HG03378 (cell line): ENCODE results near the gene TIFAB.

ENCODE experiments used
- ATAC-seq: cut with Tn5 transposase; IDR thresholded peaks from one replicate; pipeline ENCODE4 v1.9.1; 2021; ENCODE audit warnings: mild to moderate bottlenecking, moderate library complexity; ENCODE audit not compliant: unreplicated experiment

TIFAB gene

DNA sequence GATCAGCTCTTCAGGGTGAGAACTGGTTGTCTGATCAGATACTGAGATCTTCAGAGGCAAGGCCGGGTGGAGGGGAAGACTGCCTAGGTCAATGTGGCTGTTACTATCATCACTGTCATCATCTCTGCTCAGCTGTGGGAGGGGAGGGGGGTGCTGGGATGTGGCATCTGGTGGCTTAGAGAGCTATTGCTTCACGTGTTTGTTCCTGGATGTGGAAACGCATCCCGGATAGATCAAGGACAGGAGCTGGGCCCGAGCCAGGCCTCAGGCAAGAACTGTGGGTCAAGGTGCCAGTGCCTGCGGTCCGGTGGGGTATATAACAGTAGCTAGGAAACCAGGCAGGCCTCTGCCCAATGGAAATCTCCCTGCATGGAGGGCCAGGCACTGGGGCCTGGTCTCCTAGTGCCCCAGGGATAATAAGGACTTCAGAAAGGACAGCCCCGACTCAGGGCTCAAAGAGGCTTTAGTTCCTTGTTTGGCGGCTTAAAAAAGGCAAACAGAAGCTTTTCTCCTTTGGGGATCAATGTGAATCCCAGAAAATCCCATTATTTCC, 30.3 kb upstream of the TIFAB start:
- no peak for ATAC-seq

DNA sequence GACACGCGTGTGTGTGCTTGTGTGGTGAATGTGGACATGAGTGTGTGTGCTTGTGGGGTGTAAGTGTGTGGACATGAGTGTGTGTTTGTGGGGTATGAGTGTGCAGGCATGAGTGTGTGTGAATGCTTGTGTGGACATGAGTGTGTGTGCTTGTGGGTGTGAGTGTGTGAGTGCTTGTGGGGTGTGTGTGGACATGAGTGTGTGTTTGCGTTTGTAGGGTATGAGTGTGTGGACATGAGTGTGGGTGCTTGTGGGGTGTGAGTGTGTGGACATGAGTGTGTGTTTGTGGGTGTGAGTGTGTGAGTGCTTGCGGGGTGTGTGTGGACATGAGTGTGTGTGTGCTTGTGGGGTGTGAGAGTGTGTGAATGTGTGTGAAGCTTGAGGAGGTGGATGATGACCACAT, 29.8 kb upstream of the TIFAB start:
- ATAC-seq: no peak

DNA sequence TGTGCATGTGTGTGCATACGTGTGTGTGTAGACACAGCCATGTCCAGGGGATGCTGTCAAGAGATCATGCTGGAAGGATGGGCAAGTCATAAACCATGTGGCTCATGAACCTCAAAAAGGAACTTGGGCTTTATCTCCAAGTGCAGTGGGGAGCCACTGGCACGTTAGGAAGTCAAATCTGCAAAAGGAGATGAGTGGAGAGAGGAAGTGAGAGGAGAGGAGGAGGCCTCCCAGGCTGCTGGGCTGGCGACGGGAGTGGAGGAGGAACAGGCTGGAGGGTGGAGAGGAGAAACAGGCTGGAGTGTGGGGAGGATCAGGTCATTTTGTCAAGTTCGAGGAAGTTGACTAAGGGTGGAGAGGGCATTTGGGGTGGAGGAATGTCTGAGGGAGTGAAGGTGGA, 29.2 kb upstream of the TIFAB start:
- ATAC-seq: no peak

DNA sequence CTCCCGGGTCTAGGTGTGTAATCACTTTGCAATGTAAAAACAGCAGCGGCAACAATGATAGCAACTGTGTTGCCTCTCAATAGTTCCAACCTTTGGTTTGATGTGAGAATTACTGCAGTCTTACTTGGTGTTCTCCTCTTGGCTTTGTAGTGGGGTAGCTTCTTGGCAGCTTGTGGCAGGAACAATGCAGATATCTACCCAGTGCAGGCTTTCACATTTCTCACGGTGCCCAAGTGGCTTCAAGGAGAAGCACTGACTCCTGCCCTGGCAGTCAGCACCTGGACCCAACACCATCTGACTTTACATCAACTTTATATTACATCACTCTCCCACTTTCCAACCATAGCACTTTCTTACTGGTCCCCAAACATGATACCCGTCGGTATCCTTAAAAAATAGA, 28.4 kb upstream of the TIFAB start:
- ATAC-seq: no peak

DNA sequence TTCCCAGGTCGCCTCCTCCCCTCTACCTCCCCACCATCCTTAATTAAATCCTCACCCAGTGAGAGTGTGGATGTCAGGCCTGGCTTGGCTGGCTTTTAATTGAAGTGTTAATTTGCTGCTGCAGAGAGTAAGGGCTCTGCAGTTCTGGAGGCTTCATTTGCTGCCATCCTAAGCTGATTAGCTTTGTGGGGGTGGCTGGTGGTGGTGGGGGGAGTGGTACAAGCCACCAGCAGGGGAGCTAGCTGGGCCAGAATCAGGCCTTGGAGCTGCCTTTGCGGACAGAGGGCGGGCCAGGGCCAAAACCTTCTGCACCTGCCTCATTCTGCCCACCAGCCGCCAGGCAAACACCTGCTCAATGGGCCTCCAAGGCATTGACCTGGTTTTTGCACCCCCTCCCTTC, 26.8 kb upstream of the TIFAB start:
- no peak for ATAC-seq

DNA sequence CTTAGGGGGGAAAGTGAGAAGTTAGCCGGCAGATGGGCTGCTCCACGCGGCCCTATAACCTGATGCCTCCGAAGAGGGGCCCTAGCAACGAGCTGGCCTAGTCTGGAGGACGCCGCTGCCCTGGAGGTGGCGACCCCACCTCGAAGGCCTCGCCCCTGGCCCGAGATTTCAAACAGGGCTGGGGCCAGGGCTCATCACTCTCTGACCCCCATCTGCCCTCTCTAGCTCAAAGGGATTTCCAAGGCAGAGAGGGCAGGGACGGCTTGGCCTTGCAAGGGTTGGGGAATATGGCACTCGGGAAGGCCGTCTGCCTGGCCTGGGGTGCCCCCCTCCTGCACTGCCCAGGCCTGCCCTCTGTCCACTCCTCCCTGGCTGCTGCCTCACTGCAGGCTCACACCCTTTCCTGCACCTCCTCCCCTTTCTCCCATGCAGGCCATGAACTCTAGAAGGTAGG, 25.5 kb upstream of the TIFAB start:
- ATAC-seq: no peak

DNA sequence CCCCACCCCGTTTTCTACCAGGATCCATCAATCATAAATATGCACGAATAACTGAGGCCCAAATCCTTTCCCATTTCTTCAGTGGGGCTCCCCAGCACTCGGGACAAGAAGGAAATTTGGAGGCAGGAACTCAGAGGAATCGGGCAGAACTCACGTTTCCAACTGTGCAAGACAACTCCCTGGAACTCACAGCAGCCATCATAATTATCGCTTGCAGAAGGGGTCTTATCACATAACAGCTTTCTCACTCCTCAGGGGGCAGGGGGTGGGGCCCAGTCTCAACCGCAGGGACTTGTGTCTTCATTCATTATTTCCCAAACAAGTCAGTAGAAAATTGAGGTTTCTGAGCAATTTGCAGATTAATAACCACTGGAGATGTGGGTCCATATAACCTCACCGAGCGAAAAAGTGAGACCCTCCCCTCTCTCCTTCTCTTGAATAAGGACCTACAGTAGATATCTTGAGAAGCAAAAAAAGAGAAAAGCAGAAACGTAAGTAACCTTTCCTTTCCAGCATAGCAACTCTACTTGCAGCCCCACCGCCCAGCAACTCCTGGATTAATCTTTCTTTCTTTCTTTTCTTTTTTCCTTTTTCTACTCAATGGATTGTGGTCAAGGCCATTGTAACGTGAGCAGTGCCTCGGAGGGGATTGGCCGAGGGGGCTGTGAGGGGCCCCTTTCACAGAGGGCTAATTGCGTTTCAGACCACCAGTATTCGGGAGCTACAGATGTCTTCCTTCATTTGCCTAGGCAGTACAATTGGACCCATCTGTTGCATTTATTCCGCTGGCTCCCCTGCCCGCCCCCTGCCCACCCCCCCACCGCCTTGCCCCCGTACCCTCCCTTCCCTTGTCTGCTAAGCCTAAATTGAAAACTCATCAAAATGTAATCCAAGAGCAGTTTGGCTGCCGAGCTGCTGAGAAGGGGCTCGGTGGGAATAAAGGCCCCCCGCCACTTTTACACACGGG, 24.7 kb upstream of the TIFAB start:
- ATAC-seq: no peak

DNA sequence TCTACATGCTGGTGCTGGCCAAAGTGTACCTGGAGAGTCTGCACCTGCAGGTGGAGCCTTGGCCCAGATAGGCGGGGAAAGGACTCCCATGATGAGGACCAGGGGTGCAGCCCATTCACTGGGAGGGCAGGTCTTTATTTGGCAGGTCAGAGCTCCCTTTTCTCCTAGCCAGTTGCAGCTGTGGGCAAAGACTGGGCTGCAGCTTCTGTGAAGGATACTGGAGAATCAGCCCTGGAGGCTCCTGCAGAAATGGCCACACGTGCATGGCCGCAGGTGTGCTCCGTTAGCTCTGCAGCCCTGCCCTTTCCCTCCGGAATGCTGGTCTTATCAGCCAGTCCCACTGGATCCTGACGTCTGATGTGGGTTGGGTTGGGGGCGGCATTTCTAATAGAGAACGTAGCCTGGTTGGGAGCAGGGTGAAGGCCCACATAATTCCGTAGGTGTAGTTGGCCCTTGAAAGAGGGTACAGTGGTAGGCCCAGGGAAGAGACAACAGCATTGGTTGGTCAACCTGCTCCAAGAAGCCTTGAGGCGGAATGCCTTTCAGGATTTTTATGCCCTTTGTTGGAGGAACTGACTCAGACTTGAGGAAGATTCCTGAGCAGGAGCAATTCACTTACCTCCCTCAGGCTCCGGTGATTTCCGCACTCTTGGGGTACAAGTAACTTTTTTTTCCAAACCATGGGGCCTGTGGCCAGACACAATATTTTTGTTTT, 22.0 kb upstream of the TIFAB start:
- no peak for ATAC-seq

DNA sequence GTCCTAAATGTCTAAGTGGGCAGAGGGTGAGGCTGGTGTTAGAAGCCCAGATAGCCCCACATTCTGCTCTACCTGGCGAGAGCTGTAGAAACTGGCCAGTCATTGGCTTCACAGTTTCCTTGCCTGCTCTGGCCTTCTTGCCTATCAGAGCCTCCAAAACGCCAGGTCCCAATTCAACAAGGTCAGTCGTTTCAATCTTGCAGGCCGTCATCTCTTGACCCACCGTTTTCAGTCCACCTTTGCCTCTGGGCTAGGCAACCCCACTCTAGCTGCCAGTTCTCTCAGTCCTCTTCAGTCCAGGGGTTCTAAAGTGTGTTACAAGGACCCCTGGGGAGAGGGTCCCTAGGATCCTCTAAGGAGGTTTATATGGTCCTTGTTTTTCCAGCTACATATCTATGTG, 20.0 kb upstream of the TIFAB start:
- no peak for ATAC-seq

DNA sequence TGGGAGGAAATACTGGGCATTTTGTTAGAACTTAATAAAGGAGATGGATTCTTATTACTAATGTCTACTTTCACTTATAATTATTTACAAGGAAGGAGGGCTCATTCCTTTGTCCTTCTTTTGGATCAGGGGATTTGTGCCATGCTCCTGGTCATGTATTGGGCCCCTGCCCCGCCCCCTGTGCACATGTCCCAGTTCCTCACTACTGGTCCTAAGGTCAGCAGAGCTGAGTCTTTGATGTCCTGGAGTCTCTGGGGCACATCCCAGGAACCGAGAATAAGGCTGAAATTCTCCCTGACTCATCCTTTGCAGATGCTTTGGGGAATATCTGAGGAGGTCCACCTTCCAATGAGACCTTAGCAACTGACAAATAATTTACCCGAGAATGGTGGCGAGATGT, 19.6 kb upstream of the TIFAB start:
- no peak for ATAC-seq

DNA sequence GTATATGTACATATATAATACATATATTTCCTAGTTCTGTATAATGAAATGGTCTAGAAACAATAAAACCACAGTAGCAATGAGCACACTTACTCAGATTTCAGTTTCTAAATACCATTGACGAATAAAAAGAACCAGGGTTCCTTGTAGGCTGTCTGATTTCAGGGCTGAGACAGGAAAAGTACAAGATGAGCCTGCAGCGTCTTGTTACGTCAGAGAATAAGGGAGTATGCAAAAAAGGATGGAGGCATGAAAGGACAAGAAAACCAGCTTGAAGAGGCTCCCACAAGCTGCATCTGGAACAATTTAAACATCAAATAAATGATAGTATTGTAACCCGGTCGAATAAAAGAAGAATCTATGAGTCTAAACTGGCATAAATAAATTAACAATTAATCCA, 17.8 kb upstream of the TIFAB start:
- ATAC-seq: no peak

DNA sequence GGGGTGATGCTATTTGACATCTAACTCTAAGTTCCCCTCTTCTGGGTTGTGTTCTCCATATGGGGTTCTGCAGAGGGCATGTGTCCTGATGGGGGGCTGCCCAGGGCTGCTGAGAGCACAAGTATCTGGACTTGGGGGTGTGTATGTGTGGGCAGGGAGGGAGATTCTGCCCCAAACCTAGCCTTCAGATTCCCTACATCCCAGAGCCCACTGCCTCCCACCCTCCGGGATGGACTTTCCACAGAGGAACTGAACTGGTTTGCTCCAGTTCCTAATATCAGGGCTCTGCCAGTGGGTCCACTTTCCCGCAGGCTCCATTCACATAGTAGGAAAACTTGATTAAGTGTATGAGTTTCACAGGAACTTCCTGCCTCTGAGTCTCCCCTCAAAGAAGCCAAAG, 16.4 kb upstream of the TIFAB start:
- ATAC-seq: no peak

DNA sequence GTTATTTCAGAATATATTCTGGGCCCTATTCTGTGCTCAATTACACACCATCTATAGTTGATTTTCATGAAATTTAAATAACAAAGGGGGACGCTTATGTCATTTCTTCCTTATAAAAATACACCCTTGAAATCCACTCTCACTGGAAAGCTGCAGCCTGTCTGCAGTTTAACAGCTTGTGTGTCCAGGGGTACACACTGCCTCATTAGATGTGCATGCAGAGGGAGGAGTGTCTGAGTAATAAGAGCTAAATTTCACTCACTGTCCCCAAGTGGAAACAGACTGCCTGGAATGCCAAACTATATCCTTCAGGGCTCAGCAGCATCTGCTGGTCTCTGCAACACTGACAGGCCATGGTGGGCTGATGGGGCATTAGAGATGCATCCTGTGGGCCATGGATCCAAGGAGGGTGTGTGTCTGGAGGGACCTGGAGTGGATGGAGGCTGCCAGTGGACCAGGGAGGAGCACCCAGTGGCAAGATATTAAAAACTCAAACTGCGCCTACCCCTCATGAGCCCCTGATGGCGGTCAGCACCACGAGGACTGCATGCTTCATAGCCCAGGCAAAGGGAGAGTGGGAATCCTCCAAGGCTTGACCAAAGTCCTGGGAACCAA, 15.8 kb upstream of the TIFAB start:
- ATAC-seq: no peak

DNA sequence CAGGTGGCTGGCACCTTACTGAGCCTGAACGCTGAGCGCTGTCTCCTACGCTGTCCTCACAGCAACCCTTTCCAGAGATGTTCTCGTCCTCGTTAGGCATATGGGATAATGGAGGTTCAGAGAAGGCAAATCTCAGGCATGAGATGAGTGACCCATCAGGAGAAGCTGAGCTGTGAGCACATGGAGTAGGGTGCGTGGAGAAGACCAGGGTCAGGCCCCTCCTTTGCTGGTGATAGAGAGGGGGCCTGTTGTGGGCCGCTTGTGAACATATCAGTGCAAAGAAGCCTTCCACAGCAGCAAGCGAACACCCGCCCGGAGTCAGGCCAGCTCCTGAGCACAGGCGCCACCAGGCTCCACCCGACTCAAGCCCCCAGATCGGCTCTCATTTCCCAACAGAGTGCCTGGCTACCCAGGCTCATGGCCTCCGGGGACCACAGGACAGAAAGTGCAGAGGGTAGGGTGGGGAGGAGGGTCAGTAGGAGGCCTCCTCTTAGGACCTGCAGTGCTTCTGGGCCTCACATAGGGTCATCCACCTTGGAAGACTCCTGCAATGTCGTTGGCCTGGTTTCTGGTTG, 15.0 kb upstream of the TIFAB start:
- ATAC-seq: no peak

DNA sequence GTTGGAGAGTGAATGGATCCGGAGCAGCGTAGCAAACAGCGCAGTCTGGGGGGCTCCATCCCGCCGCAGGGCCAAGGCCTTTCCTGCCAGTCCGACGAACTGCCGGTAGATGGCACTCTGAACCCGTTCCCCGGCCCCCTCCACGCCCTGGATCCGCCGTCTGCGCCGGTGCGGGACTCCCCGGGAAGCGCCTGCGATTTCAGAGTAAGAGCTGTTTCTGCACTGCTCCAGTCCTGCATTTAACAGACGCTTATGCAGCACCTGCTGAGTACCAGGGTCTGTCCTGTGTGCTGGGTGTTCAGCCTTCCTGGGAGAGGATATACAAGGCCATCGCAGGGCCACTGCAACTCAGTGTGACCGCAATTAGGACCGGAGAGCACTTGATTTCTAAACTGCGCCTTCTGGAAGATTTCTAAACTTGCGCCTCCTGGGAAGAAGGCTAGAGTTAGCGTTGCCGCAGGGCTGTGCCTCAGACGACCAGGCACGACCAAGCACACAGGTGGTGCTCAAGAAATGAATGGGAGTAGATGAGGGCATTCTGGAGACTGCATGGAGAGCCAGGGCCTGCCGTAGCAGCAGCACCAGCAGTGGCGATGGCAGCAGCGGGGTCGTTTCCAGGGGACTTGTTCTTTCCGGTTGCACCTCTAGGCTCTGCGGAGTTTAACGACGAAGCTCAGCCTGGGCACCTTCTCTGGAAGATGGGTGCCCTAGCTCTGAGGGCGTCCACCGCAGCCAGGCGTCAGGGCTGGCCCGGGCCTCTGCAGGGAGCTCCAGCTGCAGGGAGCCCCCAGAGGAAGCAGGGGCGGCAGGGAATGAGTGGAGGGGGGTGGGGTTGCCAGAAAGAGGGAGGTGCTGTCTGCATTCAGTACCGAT, 14.3 kb upstream of the TIFAB start:
- no peak for ATAC-seq

DNA sequence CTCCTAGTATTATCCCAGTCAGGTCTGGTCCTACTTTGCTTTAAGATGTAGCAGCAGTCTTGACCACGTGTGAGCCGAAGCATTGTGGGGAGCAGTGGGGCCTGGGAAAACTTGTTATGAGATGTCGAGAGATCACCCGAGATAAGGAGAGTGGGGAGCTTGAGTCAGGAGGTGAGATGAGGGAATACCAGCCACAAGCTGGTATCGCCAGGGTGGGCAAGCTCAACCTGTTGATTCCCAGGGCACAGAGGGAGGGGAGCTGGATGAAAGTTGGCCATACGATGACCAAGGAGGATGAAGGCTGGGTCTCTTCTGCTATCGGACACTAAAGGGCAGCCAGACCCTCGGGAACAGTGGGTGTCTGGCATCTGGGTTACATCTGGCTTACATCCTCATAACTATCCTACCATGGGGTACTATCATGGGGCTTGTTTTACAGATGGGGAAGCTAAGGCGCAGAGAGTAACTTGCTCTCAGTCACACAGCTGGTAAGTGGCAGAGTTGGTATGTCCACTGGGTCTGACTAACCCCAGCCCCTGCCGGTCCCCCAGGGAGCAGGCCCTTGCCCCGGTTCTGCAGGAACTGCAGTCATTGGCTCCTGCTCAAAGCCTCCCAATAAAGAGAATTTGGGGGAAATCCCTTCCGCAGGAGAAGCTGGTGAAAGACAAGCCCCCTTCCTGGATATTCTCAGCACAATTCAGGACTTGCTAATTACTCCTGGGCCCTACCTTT, 13.4 kb upstream of the TIFAB start:
- no peak for ATAC-seq

DNA sequence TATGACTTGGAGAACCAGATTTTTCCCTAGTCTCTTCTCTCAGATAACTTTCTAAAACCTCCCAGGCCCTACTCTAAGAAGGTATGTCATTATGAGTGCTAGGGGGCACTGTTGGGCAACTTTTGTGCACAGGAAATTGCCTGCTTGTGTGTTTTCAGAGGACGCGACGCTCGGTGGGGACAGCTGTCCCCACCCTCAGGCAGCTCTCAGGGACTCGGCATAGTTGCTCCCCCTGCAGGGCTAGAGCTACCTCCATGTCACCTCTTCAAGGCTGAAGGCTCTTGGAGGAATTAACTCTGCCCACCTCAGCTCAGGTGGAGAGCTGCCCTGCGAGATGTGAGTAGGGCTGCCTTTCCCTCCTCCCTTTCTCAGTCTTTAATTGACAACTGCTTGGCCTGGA, 10.2 kb upstream of the TIFAB start:
- peak; percentile 62 for ATAC-seq

DNA sequence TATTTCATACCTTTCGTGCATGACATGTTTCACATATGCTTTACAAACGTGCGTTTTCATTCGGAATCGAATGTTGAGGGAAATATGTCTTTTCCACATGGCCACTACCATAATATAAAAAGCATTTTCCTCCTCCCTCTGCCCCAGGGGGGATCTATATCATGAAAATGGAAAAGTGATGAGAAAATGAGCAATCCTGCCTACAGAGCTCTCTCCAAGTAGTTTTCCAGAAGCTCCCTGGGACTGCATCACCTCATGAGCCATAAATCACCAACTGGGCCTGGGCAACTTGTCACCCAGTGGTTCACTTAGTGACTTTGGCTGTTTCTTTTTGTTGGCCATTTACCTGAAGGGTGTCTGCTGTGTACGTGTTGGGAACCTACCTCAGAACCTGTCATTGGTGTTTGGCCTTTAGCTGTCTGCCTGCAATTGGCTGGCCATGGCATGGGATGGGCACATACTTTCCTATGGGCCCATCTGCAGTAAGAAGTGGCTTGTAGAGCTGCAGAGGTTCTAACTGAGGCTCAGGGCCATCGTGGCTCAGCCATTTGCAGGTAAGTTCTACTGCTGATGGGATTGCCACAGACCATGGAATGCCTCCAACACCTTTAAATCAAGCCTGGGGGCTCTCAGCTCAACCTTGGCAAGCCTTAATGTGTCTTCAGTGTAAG, 9.5 kb upstream of the TIFAB start:
- ATAC-seq: no peak
